ENCODE data around the gene SLC24A3. TPM values are rescaled to one million over a fixed set of nuclear protein-coding genes. Genes with fewer than 3 reads are reported as not detected.

The SLC24A3 gene
- total RNA-seq, 1 donor from 2014 or later = 0.21 TPM

GRCh38 chr20:19642860-19643259 lies 430.4 kb downstream of the SLC24A3 start:
- Histone ChIP-seq H3K36me3 (no peaks in the 10 kb centered on the region), H2AFZ (replicated peaks) (no peak overlapping the region), H3K4me2 (no peak overlapping the region), H3K9me3 (ENCODE audit: low read depth) (no peaks in the 10 kb centered on the region), H4K20me1 (ENCODE audit: low read depth) (no peaks in the 10 kb centered on the region), H3K27me3 (no peaks in the 10 kb centered on the region), H3K4me3 (no peak overlapping the region), H3K4me1 (no peaks in the 10 kb centered on the region), H3K27ac (no peak overlapping the region), H3K79me2 (ENCODE audit: low read depth) (no peaks in the 10 kb centered on the region), H3K9ac (no peak overlapping the region), H3F3A (ENCODE audit: low read depth) (no peaks in the 10 kb centered on the region)
- Mint-ChIP-seq H3K27me3 (ENCODE audit: insufficient read depth, low read depth) (peaks cover 2% of the 10 kb centered on the region), H3K4me1 (no peaks in the 10 kb centered on the region), H3K27ac (no peak overlapping the region), H3K9me3 (no peaks in the 10 kb centered on the region), H3K4me3 (no peak overlapping the region), H3K36me3 (no peaks in the 10 kb centered on the region)
- DNase-seq (ENCODE audit: low spot score) = no peak
- TF ChIP-seq EZH2phosphoT487 (IDR thresholded peaks at IDR 0.05) (no peak), CTCF (IDR thresholded peaks at IDR 0.05) (no peak), EZH2 (IDR thresholded peaks at IDR 0.05) (no peak)

- Histone ChIP-seq H4K20me1 (ENCODE audit: low read depth) (no peaks in the 10 kb centered on the region), H3K9ac (no peak overlapping the region), H3K4me2 (no peak overlapping the region), H3K27me3 (no peaks in the 10 kb centered on the region), H3K36me3 (no peaks in the 10 kb centered on the region), H3K4me1 (no peaks in the 10 kb centered on the region), H3F3A (ENCODE audit: low read depth) (no peaks in the 10 kb centered on the region), H3K79me2 (ENCODE audit: low read depth) (no peaks in the 10 kb centered on the region), H2AFZ (replicated peaks) (no peak overlapping the region), H3K27ac (no peak overlapping the region), H3K9me3 (ENCODE audit: low read depth) (no peaks in the 10 kb centered on the region), H3K4me3 (no peak overlapping the region)
- no peaks in the 10 kb centered on the region for H3K9me3 Mint-ChIP-seq
- H3K4me1 Mint-ChIP-seq = no peaks in the 10 kb centered on the region
- H3K27ac Mint-ChIP-seq = no peak overlapping the region
- TF ChIP-seq EZH2phosphoT487 (IDR thresholded peaks at IDR 0.05) (no peak), EZH2 (IDR thresholded peaks at IDR 0.05) (no peak), CTCF (IDR thresholded peaks at IDR 0.05) (no peak)
- no peak for DNase-seq (ENCODE audit: low spot score)
- H3K27me3 Mint-ChIP-seq (ENCODE audit: insufficient read depth, low read depth) = peaks cover 2% of the 10 kb centered on the region
- no peaks in the 10 kb centered on the region for H3K36me3 Mint-ChIP-seq
- no peak overlapping the region for H3K4me3 Mint-ChIP-seq
Measured at GRCh38 chr20:19644085-19644484, 431.6 kb downstream of the SLC24A3 start.

- H3K9ac ChIP-seq = no peak overlapping the region
- H3K4me1 ChIP-seq = no peaks in the 10 kb centered on the region
- no peaks in the 10 kb centered on the region for H3F3A ChIP-seq (ENCODE audit: low read depth)
- peaks cover 2% of the 10 kb centered on the region for H3K27me3 Mint-ChIP-seq (ENCODE audit: insufficient read depth, low read depth)
- H3K27ac Mint-ChIP-seq = no peak overlapping the region
- no peaks in the 10 kb centered on the region for H3K36me3 ChIP-seq
- H3K9me3 ChIP-seq (ENCODE audit: low read depth) = no peaks in the 10 kb centered on the region
- H3K4me1 Mint-ChIP-seq = no peaks in the 10 kb centered on the region
- H3K9me3 Mint-ChIP-seq = no peaks in the 10 kb centered on the region
- H2AFZ ChIP-seq (replicated peaks) = no peak overlapping the region
- no peak for TF ChIP-seq EZH2 (IDR thresholded peaks at IDR 0.05)
- DNase-seq (ENCODE audit: low spot score) = no peak
- no peak overlapping the region for H3K4me3 ChIP-seq
- H3K27ac ChIP-seq = no peak overlapping the region
- no peaks in the 10 kb centered on the region for H3K79me2 ChIP-seq (ENCODE audit: low read depth)
- H3K4me3 Mint-ChIP-seq = no peak overlapping the region
- H3K36me3 Mint-ChIP-seq = no peaks in the 10 kb centered on the region
- no peaks in the 10 kb centered on the region for H3K27me3 ChIP-seq
- no peak overlapping the region for H3K4me2 ChIP-seq
- H4K20me1 ChIP-seq (ENCODE audit: low read depth) = no peaks in the 10 kb centered on the region
Measured at GRCh38 chr20:19646963-19647362, 434.5 kb downstream of the SLC24A3 start.

GRCh38 chr20:19648024-19648423 lies 435.6 kb downstream of the SLC24A3 start:
- TF ChIP-seq CTCF (IDR thresholded peaks at IDR 0.05) (no peak), EZH2phosphoT487 (IDR thresholded peaks at IDR 0.05) (no peak), EZH2 (IDR thresholded peaks at IDR 0.05) (no peak)
- H3K4me1 ChIP-seq = no peaks in the 10 kb centered on the region
- no peak overlapping the region for H2AFZ ChIP-seq (replicated peaks)
- no peaks in the 10 kb centered on the region for H3K36me3 ChIP-seq
- no peak for DNase-seq (ENCODE audit: low spot score)
- Mint-ChIP-seq H3K36me3 (no peaks in the 10 kb centered on the region), H3K4me3 (no peak overlapping the region), H3K27me3 (ENCODE audit: insufficient read depth, low read depth) (peaks cover 2% of the 10 kb centered on the region), H3K4me1 (no peaks in the 10 kb centered on the region), H3K27ac (no peak overlapping the region), H3K9me3 (no peaks in the 10 kb centered on the region)
- no peaks in the 10 kb centered on the region for H3K27me3 ChIP-seq
- no peaks in the 10 kb centered on the region for H4K20me1 ChIP-seq (ENCODE audit: low read depth)
- H3K9ac ChIP-seq = no peak overlapping the region
- no peak overlapping the region for H3K4me2 ChIP-seq
- no peaks in the 10 kb centered on the region for H3K79me2 ChIP-seq (ENCODE audit: low read depth)
- H3K4me3 ChIP-seq = no peak overlapping the region
- H3F3A ChIP-seq (ENCODE audit: low read depth) = no peaks in the 10 kb centered on the region
- H3K9me3 ChIP-seq (ENCODE audit: low read depth) = no peaks in the 10 kb centered on the region
- H3K27ac ChIP-seq = no peak overlapping the region
